Stimulated activated CD8-positive, alpha-beta memory T cell treated with anti-CD3 and anti-CD28 coated beads, Interleukin-7, amount 100 ng/mL, for 1 hour (primary cell): ENCODE results near the gene EIF3M.
"Not testable (repeated sequence)": the region's sequence is repeated elsewhere in the genome, so short reads cannot be mapped to it uniquely, and the experiment has no call there.

Experiments used
- DNase-seq, 2 donors: peaks; one replicate each; pipeline ENCODE4 v3.0.0-alpha.2; 2020; ENCODE audit warnings: low read depth in 2 of 2

EIF3M gene

DNA sequence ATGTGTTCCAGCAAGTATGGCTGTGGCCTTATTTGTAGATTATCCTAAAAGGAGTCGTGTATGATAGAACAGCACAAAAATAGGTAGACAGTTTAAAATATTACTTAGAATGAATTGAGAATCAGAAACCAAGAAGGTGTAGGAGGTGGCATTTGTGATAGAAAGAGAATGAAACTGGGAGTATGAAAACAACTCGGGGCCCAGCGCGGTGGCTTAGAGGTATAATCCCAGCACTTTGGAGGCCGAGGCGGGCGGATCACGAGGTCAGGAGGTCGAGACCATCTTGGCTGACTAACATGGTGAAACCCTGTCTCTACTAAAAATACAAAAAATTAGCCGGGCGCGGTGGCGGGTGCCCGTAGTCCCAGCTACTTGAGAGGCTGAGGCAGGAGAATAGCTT lies 12.5 kb downstream of the EIF3M start:
- not testable (repeated sequence) for DNase-seq

DNA sequence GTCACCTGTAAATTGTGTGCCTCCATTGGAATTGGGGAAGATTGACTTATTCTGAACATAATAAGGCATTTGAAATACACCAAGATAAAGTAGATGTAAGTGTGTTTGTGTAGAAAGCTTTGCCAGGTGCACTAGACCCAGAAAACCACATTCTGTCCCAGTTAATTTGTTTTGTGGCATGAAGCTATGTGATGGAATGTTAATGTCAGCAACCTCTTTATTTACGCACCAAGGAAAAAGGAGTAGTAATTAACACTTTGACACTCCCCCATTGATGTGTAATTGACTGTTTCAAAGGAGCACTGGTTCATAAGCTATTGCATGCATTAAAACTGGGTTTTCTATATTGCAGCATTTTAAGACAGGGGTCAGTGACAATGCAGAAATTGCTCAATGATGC lies 14.3 kb downstream of the EIF3M start:
- no peak for DNase-seq

DNA sequence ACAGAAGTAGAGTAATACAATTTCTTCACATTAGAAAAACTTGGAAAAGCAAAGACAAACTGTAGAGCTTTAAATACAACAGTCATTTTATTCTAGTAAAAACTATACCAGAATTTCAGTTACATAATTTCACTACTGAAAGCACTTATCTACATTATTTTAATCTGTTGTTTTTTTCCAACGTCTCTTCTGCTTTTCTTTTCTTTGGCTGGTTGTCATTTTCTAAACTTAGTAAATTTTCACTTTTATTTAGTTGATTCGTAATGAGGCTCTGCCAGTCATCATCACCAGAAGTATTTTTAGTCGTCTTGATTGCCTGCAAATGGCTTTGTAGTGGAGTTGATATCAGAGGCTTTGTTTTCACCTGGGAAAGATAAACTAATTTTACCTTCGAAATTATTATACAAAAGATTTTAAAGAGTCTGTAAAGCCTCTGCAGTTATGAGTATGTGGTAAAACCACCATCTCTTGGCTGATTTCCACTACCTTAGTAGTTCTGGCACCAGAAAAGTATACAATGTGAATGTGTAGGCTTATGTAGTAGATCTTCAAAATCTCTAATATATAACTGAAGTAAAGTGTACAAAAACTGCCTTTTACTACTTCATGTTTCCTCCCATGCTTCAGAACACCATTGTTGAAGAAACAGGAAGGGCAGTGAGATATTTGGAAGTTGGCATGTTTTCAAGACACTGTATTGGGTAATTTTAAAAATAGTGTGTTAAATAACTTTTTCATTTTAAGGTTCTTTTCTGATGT lies 19.2 kb downstream of the EIF3M start:
- no peak for DNase-seq

DNA sequence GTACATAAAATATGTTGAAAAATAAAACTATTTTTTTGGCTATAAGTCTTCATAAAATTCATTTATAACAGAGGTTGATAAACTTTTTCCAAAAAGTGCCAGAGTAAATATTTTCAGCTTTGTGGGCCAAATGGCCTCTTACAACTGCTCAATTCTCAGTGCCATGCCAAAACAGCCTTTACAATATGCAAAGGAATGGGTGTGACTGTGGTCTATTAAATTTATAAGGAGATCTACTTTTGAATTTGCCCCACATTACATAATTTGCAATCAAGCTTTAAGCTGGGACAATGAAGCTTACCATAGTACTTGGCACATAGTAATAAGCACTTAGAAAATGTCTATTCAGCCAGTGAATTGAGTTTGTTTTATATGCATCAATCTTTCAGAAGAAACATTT lies 22.6 kb downstream of the EIF3M start:
- no peak for DNase-seq

DNA sequence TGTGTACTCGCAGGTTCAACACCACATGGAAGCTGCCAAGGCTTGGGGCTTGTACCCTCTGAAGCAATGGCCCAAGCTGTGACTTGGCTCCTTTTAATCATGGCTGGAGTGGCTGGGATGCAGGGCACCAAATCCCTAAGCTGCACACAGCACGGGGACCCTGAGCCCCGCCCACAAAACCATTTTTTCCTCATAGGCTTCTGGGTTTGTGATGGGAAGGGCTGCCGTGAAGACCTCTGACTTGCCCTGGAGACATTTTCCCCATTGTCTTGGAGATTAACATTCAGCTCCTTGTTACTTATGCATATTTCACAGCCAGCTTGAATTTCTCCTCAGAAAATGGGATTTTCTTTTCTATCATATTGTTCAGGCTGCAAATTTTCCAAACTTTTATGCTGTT lies 25.2 kb downstream of the EIF3M start:
- not testable (repeated sequence) for DNase-seq

DNA sequence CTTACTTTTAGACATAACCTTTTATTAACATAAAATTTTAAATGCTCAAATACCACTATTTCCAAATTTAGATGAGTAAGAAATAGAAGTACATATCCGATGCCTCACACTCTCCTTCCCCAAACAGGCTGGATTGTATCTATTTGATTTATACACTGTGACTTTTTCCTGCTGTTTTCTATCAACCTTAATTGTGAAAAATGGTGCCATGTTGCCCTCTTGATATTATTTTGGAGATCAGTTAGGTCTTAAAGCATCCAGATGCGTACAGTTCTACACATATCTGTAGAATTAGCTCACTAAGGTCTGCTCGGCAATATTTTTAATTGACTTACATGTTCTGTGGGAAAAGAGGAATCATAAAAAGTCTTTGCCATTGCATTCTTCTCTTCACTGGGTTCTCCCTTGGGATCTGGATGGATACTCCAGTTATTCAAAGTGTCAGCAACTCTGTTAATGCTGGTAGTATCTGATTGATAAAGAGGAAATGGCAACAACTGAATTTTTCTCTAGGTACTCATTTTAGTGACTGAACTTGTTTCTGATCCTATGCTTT lies 27.2 kb downstream of the EIF3M start:
- no peak for DNase-seq

DNA sequence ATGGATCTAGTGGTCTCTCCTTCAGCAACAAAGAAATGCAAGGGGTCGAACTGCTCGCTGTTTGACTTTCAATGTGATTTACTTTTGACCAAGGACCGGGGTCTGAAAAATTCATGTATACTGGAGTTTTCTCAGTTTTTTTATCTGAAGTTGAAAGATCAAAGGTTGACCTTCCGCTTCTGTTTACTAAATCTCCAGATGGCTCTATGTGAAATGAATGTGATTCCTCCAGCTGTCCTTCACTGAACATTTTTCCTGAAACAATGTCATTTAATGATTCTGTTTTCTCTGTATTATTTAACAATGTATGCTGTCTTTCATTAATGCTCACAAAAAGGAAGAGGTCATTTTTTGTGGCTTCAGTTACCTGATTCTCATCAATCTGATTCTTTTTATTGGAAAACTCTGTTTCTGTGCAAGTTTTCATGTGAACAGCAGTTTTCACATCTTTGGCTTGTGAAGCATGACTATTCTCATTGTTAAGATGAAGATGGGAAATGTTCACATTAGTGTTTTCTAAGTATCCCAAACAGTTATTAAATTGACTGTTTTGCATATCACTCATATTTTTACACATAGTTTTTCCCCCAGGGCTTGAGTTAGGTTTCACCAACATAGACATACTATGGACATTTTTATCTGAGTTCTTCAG lies 30.0 kb downstream of the EIF3M start:
- no peak for DNase-seq

DNA sequence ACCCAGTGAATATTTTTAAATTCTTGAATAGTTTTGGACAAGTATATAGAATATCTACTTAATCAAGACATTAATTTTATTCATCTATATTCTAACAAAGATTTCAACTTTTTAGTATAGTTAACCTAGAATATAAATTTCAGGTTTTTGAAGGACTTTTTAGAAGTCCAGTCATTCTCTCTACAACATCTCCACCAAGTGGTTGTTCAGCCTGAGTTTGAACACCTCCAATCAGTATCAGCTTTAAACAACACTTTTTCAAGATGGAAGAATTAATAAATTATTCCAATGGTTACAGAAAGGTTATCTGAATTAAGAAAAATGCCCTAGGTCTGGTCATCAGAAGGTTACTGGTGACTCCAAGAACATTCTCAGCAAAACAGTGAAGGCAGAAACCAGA lies 31.8 kb downstream of the EIF3M start:
- no peak for DNase-seq

- DNase-seq: no peak
These were observed 33.3 kb downstream of the EIF3M start for GRCh38 chr11:32616903-32617302.

DNA sequence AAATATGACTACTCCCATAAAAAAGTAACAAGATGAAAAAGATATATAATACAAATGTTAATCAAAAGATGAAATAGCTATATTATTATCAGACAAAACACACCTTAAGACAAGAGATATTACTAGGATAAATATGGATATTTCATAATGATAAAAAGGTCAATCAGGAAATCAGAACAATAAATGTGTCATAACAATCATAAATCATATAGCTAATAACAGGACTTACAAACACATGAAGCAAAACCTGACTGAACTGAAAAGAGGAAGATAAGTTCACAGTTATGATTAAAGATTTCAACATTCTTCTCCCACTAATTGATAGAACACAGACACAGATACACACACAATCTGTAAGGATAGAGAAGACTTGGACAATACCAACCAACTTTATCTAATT lies 47.2 kb downstream of the EIF3M start:
- no peak for DNase-seq

DNA sequence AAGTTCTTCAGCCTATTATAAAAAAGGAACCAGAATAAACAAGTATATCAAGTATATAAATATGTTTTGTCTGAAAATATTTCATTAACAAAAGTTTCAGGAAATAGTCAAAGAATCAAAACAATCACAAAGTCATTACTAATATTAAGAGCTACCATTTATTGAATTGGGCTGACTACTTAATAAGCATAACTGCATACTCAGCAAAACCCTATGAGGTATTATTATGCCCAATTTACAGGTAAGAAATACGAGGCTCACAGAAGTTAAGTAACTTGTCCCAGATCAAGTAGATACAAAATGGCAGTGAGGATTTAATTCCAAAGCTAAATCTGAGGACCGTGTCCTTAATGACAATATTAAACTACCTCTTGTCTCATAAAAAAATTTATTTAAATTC lies 52.2 kb downstream of the EIF3M start:
- no peak for DNase-seq

GRCh38 chr11:32641361-32641760 lies 57.7 kb downstream of the EIF3M start:
- no peak for DNase-seq

DNA sequence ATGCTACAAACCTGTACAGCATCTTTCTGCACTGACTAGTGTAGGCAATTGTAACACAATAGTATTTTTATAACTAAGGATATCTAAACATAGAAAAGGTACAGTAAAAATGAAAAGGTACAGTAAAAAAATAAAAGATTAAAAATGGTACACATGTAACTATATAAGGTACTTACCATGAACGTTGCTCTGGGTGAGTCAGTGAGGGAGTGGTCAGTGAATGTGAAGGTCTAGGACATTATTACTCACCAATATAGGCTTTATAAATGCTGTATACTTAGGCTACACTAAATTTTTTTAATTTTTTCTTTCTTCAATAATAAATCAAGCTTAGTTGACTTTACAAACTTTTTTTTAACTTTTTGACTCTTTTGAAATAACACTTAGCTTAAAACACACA lies 59.9 kb downstream of the EIF3M start:
- DNase-seq: no peak
